HG02884 (cell line): ENCODE data around the gene KRTAP6-3.

Experiments
- ATAC-seq: cut with Tn5 transposase; IDR thresholded peaks from one replicate; pipeline ENCODE4 v1.9.1; 2021; ENCODE audit warnings: mild to moderate bottlenecking, moderate library complexity; ENCODE audit not compliant: unreplicated experiment

The KRTAP6-3 gene

GRCh38 chr21:30592140-30592539 is at the start of gene KRTAP6-3:
Gene KRTAP6-3, plus strand, starts transcription at chr21:30592440. Its CDS starts 6 bp downstream, at chr21:30592446.
- ATAC-seq = no peak

DNA sequence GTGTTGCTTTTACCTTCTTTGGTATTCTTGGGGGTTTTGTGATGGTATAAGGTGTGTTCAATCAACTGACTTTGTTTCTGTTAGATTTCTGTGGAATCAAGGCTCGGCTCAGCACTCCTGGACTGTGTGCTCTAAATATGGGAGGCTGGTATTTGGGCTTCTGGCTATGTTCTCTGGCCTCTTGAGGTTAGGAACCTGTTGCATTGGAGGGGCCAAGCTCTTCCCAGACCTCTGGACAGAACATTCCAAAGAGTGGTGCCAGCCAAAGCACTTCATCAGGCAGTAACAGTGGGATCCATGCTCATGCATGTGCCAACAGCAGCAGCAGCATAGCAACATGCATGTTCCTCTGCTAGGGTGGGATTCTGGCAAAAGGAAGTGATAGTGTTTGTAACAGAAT is 39.5 kb upstream of the KRTAP6-3 start:
- no peak for ATAC-seq

- ATAC-seq = no peak
Measured at GRCh38 chr21:30555095-30555494, 37.1 kb upstream of the KRTAP6-3 start.

DNA sequence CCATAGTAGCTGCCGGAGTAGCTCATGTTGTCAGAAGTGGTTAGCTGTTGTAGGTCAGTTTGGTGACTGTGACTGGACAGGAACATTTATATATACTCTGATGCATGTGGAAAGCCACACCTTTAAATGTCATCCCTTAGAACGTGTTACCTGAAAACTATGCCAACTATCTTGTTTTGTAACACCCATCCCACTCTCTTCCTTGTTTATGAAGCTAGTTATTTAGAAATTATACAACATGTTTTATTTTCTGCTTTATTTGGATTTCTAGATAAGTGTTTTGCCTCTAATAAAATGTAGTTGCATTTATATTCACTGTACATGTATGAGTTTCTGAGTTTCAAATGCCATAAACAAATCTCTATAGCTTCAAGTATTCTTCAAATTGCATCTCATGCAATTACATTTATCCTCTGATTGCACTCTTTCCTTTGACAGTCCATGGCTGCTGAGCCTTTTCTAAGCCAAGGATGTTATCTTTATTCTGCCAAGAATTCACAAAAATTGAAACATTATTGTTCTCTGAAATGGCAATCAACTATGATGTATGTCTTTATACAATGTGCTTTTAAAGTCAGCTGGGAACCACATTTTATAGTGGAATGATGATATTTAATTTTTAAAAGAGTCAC is 30.9 kb upstream of the KRTAP6-3 start, which contains the start of gene KRTAP19-7:
Gene KRTAP19-7, minus strand, starts transcription at position 51 of the 632 bp plus-strand sequence. Its CDS starts 25 bp downstream, at position 26.
- ATAC-seq = no peak

- no peak for ATAC-seq
Measured at GRCh38 chr21:30561957-30562356, 30.3 kb upstream of the KRTAP6-3 start.

DNA sequence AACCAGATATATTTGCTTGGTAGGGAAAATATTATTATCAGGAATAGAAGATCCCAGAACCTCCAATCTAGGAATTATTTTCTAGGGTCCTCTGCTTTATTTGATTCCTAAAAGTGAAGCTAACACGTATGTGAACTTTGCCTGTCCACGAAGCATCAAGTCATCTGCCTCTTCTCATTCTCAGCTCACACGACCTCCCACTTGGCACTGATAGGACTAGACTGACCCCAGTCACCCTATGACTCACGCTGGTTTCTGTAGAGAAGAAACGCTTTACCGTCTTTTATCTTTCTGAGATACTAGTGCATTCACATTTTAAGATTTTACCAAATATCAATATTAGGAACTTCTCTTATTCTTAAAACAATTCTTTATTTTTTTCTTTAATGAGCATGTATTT is 29.2 kb upstream of the KRTAP6-3 start:
- ATAC-seq = no peak

- ATAC-seq = no peak
Measured at GRCh38 chr21:30563630-30564029, 28.6 kb upstream of the KRTAP6-3 start.

GRCh38 chr21:30567617-30568016 is 24.6 kb upstream of the KRTAP6-3 start:
- ATAC-seq = no peak

- no peak for ATAC-seq
Measured at GRCh38 chr21:30577766-30578165, 14.5 kb upstream of the KRTAP6-3 start.

GRCh38 chr21:30579346-30579745 is 12.9 kb upstream of the KRTAP6-3 start:
- no peak for ATAC-seq

GRCh38 chr21:30580132-30580531 is 12.1 kb upstream of the KRTAP6-3 start:
- no peak for ATAC-seq

- ATAC-seq = no peak
Measured at GRCh38 chr21:30582870-30583269, 9.4 kb upstream of the KRTAP6-3 start.

DNA sequence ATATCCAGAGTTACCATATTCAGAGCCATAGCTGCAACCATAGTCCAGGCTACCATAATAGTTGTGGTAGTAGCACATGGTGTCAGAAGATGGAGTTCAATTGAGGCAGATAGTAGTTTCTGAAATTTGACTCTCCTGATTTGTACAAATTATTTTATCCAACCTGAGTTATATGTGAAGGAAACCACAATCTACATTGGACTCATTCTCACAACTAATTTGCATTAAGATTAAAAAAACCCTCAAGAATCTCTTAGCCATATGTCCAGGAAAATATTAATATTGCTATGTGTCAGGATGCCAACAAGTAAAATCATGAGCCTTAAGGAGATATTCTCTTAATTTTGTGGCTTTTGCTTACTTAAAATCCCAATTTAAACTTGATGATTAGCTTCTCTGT is 1.9 kb upstream of the KRTAP6-3 start, which contains the start of gene KRTAP22-2:
Gene KRTAP22-2, minus strand, starts transcription at position 101 of the 400 bp plus-strand sequence.
- no peak for ATAC-seq

DNA sequence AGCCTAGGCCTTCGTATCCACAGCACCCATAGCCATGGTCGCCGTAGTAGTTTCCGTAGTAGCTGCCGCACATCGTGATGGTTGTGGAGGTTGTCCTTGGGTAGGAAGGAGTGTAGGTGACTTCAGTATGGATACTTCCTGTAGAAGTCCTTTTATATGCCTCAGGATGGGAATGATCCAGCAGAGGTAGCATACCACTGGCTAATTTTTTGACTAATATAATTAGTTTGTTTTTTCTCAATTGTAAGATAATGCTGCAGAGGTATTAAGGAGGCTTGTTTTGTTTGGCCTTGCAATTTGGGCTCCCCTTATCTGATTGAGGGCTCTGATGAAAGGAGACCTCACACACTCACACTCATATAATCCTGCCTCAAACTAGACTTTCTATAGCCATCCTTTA is 6.6 kb downstream of the KRTAP6-3 start, which contains the start of gene KRTAP6-2:
Gene KRTAP6-2, minus strand, starts transcription at position 101 of the 400 bp plus-strand sequence. Its CDS starts 28 bp downstream, at position 73.
- ATAC-seq = no peak

DNA sequence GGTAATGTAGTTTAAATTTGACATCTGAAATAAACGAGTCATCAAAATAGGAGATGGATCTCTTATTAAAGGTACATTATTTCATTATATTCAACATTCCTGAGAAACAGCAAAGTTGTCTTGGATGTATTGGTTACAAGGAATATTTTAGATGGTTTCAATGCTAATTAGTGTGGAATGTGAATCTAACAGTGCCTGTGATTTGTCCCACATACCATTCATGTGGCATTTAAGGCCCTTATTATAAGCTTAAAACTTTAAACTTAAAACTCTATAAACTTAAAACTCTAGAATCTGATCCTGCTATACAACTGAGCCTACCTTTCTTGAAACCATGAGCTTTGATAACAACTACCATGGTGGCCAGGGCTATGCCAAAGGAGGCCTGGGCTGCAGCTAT is 8.5 kb downstream of the KRTAP6-3 start, which contains the start of gene KRTAP22-1:
Gene KRTAP22-1, plus strand, starts transcription at position 301 of the 400 bp plus-strand sequence.
- ATAC-seq = no peak

DNA sequence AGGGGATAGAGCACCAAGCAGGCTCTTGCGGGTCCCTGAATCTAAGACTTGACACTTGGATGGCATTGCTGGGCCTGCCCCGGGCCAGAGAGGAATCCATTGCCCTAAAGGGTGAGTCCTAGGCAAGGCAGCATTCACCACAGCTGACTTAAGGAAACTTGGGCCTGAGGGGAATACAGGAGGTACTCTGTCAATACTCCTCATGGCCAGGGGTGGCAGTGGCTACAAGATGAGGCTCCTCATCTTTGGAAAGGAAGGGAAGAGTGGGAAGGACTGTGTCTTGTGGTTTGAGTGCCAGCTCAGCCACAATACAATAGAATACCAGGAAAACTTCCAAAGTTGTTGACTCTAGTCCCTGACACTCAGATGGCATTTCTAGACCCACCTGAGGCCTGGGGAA is 13.7 kb downstream of the KRTAP6-3 start:
- ATAC-seq = no peak

GRCh38 chr21:30612132-30612531 is 19.9 kb downstream of the KRTAP6-3 start:
- no peak for ATAC-seq

GRCh38 chr21:30613836-30614235 is 21.6 kb downstream of the KRTAP6-3 start, which contains the start of gene KRTAP6-1:
Gene KRTAP6-1, minus strand, starts transcription at chr21:30613930. Its CDS starts 26 bp downstream, at chr21:30613904.
- no peak for ATAC-seq

- ATAC-seq = no peak
Measured at GRCh38 chr21:30615199-30615598, 23.0 kb downstream of the KRTAP6-3 start.

- ATAC-seq = no peak
Measured at GRCh38 chr21:30616125-30616524, 23.9 kb downstream of the KRTAP6-3 start, which contains the start of gene KRTAP20-1. Gene KRTAP20-1, plus strand, starts transcription at chr21:30616425. Its CDS starts 30 bp downstream, at chr21:30616455.

- no peak for ATAC-seq
Measured at GRCh38 chr21:30620080-30620479, 27.8 kb downstream of the KRTAP6-3 start.

DNA sequence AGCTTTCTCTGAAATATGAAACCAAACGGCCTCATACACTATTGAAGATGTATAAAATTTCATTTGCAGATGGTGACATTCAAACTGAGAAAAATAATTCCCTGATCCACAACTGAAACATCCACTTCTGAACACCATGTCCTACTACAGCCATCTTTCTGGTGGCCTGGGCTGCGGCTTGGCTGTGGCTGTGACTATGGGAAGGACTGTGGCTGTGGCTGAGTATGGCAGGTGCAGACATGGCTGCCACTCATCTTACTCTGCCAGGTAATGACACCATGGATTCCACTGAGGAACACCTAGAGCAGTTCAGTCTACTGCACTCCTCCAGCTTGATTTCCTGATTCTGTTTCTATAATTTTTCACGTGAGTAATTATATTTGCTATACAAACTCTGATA is 28.3 kb downstream of the KRTAP6-3 start, which contains the start of gene KRTAP20-4:
Gene KRTAP20-4, plus strand, starts transcription at position 106 of the 400 bp plus-strand sequence.
- ATAC-seq = no peak
